SK-N-SH (cell line): Measurements from ENCODE around the gene DUSP9. TPM values are rescaled to one million over a fixed set of nuclear protein-coding genes. Genes with fewer than 3 reads are reported as not detected.

Experiments
- CTCF ChIA-PET: fragments of 300-600, 350-600 bp; formaldehyde crosslinking; extraction: SDS; loops from one replicate; lab custom pipeline; 2021; lab: Yijun Ruan, JAX
- POLR2A ChIA-PET: fragments of 350-600 bp; sonication (Branson Sonifier 250); formaldehyde crosslinking; extraction: SDS; loops from one replicate; lab custom pipeline; 2020; ENCODE audit warnings: antibody characterized with exemption, inconsistent platforms; lab: Yijun Ruan, JAX
- DNase-seq: peaks from one replicate; pipeline ENCODE4 v3.0.0; 2012
- H2AFZ ChIP-seq: fragments of 200-600 bp; sonication (generic); 2 replicates; pipeline ENCODE4 v1.8.1; 2016; ENCODE audit warnings: antibody characterized with exemption, mild to moderate bottlenecking, low read depth
- H3F3A ChIP-seq: fragments of 200-600 bp; sonication (generic); replicated peaks from 2 replicates; pipeline ENCODE3; 2016; ENCODE audit warnings: antibody characterized with exemption, mild to moderate bottlenecking; ENCODE audit not compliant: insufficient read depth
- H3K27ac ChIP-seq, 2 experiments: fragments of 200-500 bp in 1 of 2; fragments of 200-600 bp in 1 of 2; sonication (Bioruptor generic) in 1 of 2; sonication (generic), shearing (Covaris generic) in 1 of 2; 2 replicates each; pipeline versions ENCODE4 v1.5.1 to v1.6.1; 2014 to 2016; ENCODE audit warnings: low read depth in 2 of 2, inconsistent platforms in 1 of 2, low read length in 1 of 2, mild to moderate bottlenecking in 1 of 2, mixed read lengths in 1 of 2
- H3K27me3 ChIP-seq: fragments of 200-600 bp; sonication (generic), shearing (Covaris generic); 2 replicates; pipeline ENCODE4 v1.6.1; 2016; ENCODE audit warnings: mixed run types; ENCODE audit not compliant: insufficient read depth
- H3K36me3 ChIP-seq, 2 experiments: fragments of 200-500 bp in 1 of 2; fragments of 200-600 bp in 1 of 2; sonication (Bioruptor generic) in 1 of 2; sonication (generic) in 1 of 2; replicated peaks in 1 of 2; 2 replicates each; pipeline versions ENCODE3 to v1.5.1; 2014 to 2016; ENCODE audit warnings: low read length in 1 of 2, mild to moderate bottlenecking in 1 of 2; ENCODE audit not compliant: insufficient read depth in 2 of 2, control insufficient read depth in 1 of 2
- H3K4me1 ChIP-seq, 2 experiments: fragments of 200-500 bp in 1 of 2; fragments of 200-600 bp in 1 of 2; sonication (Bioruptor generic) in 1 of 2; sonication (generic), shearing (Covaris generic) in 1 of 2; 2 replicates each; pipeline versions ENCODE4 v1.5.1 to v1.6.1; 2014 to 2016; ENCODE audit warnings: low read depth in 1 of 2, low read length in 1 of 2, mixed run types in 1 of 2; ENCODE audit not compliant: insufficient read depth in 2 of 2, control insufficient read depth in 1 of 2
- H3K4me2 ChIP-seq: fragments of 200-600 bp; sonication (generic), shearing (Covaris generic); 2 replicates; pipeline ENCODE4 v1.6.1; 2017; ENCODE audit warnings: mixed run types
- H3K4me3 ChIP-seq, 2 experiments: fragments of 200-500 bp in 1 of 2; fragments of 200-600 bp in 1 of 2; sonication (Bioruptor generic) in 1 of 2; sonication (generic), shearing (Covaris generic) in 1 of 2; 2 replicates each; pipeline versions ENCODE4 v1.5.1 to v1.8.1; 2014 to 2016; ENCODE audit warnings: low read depth in 2 of 2, inconsistent platforms in 1 of 2, low read length in 1 of 2, mild to moderate bottlenecking in 1 of 2, mixed read lengths in 1 of 2, moderate library complexity in 1 of 2
- H3K79me2 ChIP-seq: fragments of 200-600 bp; sonication (generic); 2 replicates; pipeline ENCODE4 v1.8.1; 2017; ENCODE audit warnings: mild to moderate bottlenecking; ENCODE audit not compliant: insufficient read depth
- H3K9ac ChIP-seq: fragments of 200-600 bp; sonication (generic); 2 replicates; pipeline ENCODE4 v1.6.1; 2017; ENCODE audit warnings: mixed run types
- H3K9me2 ChIP-seq: fragments of 200-600 bp; sonication (generic); 2 replicates; pipeline ENCODE4 v1.6.1; 2017; ENCODE audit warnings: mixed run types
- H3K9me3 ChIP-seq: fragments of 200-600 bp; sonication (generic); 2 replicates; pipeline ENCODE4 v1.6.1; 2017; ENCODE audit warnings: mixed run types, mild to moderate bottlenecking, moderate library complexity
- H4K20me1 ChIP-seq: fragments of 200-600 bp; sonication (generic); 2 replicates; pipeline ENCODE4 v1.6.1; 2017; ENCODE audit warnings: mild to moderate bottlenecking, mixed run types; ENCODE audit not compliant: insufficient read depth
- MAX ChIP-seq: IDR thresholded peaks from 2 replicates; pipeline ENCODE4 v1.4.0; 2012; ENCODE audit warnings: low read depth
- NFIC ChIP-seq: IDR thresholded peaks from 2 replicates; pipeline ENCODE4 v1.4.0; 2012; ENCODE audit warnings: borderline replicate concordance
- PBX3 ChIP-seq: IDR thresholded peaks from 2 replicates; pipeline ENCODE4; 2012
- RAD21 ChIP-seq: IDR thresholded peaks from 2 replicates; pipeline ENCODE4 v1.6.1; 2012; ENCODE audit warnings: mild to moderate bottlenecking, low read length
- REST ChIP-seq: IDR thresholded peaks from 2 replicates; pipeline ENCODE4 v1.6.1; 2012; ENCODE audit warnings: mild to moderate bottlenecking, low read depth, low read length, moderate library complexity
- TAF1 ChIP-seq: IDR thresholded peaks from 2 replicates; pipeline ENCODE4 v1.6.1; 2012; ENCODE audit warnings: low read depth, mild to moderate bottlenecking, low read length, moderate library complexity, borderline replicate concordance
- WGBS: methylation state at CpG from one replicate; pipeline ENCODE4 v1.1.6; 2017; ENCODE audit warnings: low lambda C conversion rate; 5-methylcytosine and 5-hydroxymethylcytosine counted together
- polyA plus RNA-seq, 3 experiments: library from polyadenylated mRNA; depleted of rRNA; stranded (reverse); fragments of >200 nt; gene quantifications; 2 replicates each; pipeline ENCODE4 v1.2.3, GENCODE V29; 2012
- TF ChIP-seq, protein P1 (sequence below): IDR thresholded peaks from 2 replicates; pipeline ENCODE4 v1.4.0; 2012; ENCODE audit warnings: low read depth, borderline replicate concordance
- TF ChIP-seq, protein P2 (sequence below): fragments of 200-600 bp; sonication (generic); IDR thresholded peaks from 2 replicates; pipeline ENCODE4 v1.6.1; 2017; ENCODE audit warnings: antibody characterized with exemption, mild to moderate bottlenecking, moderate library complexity

The DUSP9 gene
- polyA plus RNA-seq, 1 of the 3 experiments (the other 2 are of a cell fraction): 0.05 TPM

- 33% methylated on average over 3 of the region's 6 CpGs for WGBS
- TF ChIP-seq NFIC: no peak
- no peak for TF ChIP-seq REST
- TF ChIP-seq, protein P1, sequence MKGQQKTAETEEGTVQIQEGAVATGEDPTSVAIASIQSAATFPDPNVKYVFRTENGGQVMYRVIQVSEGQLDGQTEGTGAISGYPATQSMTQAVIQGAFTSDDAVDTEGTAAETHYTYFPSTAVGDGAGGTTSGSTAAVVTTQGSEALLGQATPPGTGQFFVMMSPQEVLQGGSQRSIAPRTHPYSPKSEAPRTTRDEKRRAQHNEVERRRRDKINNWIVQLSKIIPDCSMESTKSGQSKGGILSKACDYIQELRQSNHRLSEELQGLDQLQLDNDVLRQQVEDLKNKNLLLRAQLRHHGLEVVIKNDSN: no peak
- no peak for TF ChIP-seq TAF1
- TF ChIP-seq PBX3: no peak
- TF ChIP-seq RAD21: no peak
- TF ChIP-seq, protein P2, sequence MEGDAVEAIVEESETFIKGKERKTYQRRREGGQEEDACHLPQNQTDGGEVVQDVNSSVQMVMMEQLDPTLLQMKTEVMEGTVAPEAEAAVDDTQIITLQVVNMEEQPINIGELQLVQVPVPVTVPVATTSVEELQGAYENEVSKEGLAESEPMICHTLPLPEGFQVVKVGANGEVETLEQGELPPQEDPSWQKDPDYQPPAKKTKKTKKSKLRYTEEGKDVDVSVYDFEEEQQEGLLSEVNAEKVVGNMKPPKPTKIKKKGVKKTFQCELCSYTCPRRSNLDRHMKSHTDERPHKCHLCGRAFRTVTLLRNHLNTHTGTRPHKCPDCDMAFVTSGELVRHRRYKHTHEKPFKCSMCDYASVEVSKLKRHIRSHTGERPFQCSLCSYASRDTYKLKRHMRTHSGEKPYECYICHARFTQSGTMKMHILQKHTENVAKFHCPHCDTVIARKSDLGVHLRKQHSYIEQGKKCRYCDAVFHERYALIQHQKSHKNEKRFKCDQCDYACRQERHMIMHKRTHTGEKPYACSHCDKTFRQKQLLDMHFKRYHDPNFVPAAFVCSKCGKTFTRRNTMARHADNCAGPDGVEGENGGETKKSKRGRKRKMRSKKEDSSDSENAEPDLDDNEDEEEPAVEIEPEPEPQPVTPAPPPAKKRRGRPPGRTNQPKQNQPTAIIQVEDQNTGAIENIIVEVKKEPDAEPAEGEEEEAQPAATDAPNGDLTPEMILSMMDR: no peak
- TF ChIP-seq MAX: no peak
- TF ChIP-seq, all 33 proteins: peak for 0
- H3F3A ChIP-seq: no peaks in the 10 kb centered on the region
- no peaks in the 10 kb centered on the region for H3K36me3 ChIP-seq
- H3K27me3 ChIP-seq: peaks cover 55% of the 10 kb centered on the region
- ChIA-PET POLR2A (interaction anchor here (0.6 kb wide), 1 partner anchor 21 kb away, joined by 3 read pairs; no protein-coding TSS in a partner anchor), CTCF (interaction anchor here (1.0 to 1.8 kb wide), 5 partner anchors 12 to 38 kb away, joined by 4 to 10 read pairs (median 6); no protein-coding TSS in a partner anchor)
- peak; percentile 31 for DNase-seq
- H3K27ac ChIP-seq: no peak overlapping the region
- H3K4me1 ChIP-seq: peaks cover 0 to 22% of the 10 kb centered on the region in 2 experiments; a peak in 1 of 4 replicates
- H2AFZ ChIP-seq: no peak overlapping the region
- H3K9me2 ChIP-seq: no peaks in the 10 kb centered on the region
- H3K4me3 ChIP-seq: no peak overlapping the region
- no peaks in the 10 kb centered on the region for H4K20me1 ChIP-seq
- no peaks in the 10 kb centered on the region for H3K9me3 ChIP-seq
- H3K79me2 ChIP-seq: no peaks in the 10 kb centered on the region
- no peak overlapping the region for H3K9ac ChIP-seq
- H3K4me2 ChIP-seq: no peak overlapping the region
Measured at GRCh38 chrX:153638041-153638371, 9.0 kb upstream of the DUSP9 start.
